B cell (primary cell): Measurements from ENCODE around the gene STX5. TPM values are rescaled to one million over a fixed set of nuclear protein-coding genes. Genes with fewer than 3 reads are reported as not detected.

Experiments
- ATAC-seq: fragments of 200-7000 bp; cut with Tn5 transposase; one replicate; pipeline ENCODE4 v1.10.0; 2021; ENCODE audit warnings: low read depth, mild to moderate bottlenecking, moderate number of reproducible peaks, moderate library complexity
- CTCF ChIA-PET: fragments of 350-600 bp; sonication (Branson Sonifier 250); formaldehyde crosslinking; loops from one replicate; lab custom pipeline; 2021; ENCODE audit warnings: antibody characterized with exemption, inconsistent platforms; lab: Charles Lee
- POLR2A ChIA-PET: fragments of 350-600 bp; sonication (Branson Sonifier 250); formaldehyde crosslinking; loops from one replicate; lab custom pipeline; 2021; ENCODE audit warnings: antibody characterized with exemption; lab: Charles Lee
- DNase-seq: peaks from one replicate; pipeline ENCODE4 v3.0.0; 2013
- H2AFZ ChIP-seq: 2 replicates; pipeline ENCODE4 v1.6.1; 2012; ENCODE audit warnings: mild to moderate bottlenecking, low read depth, low read length; ENCODE audit not compliant: insufficient read depth, poor library complexity, severe bottlenecking
- H3K27ac ChIP-seq, 2 donors: 1 replicate in 1 of 2; 2 replicates in 1 of 2; pipeline ENCODE4 v1.5.1; 2012 to 2013; ENCODE audit warnings: low read length in 2 of 2, mild to moderate bottlenecking in 2 of 2, moderate library complexity in 1 of 2
- H3K27me3 ChIP-seq, 4 experiments: fragments of 200-600 bp in 1 of 4; sonication (generic) in 1 of 4; replicated peaks in 1 of 4; 1 replicate in 2 of 4; 2 replicates in 2 of 4; pipeline versions ENCODE4 v1.6.1 to v1.7.0; 2013 to 2016; ENCODE audit warnings: low read length in 3 of 4, mild to moderate bottlenecking in 2 of 4, mixed read lengths in 1 of 4, moderate library complexity in 1 of 4; ENCODE audit not compliant: insufficient read depth in 4 of 4, control insufficient read depth in 3 of 4; ENCODE audit errors: control extremely low read depth in 1 of 4
- H3K36me3 ChIP-seq, 2 experiments: replicated peaks in 1 of 2; 1 replicate in 1 of 2; 2 replicates in 1 of 2; pipeline versions ENCODE4 v1.6.1 to v1.7.1; 2013; ENCODE audit warnings: low read length in 1 of 2; ENCODE audit not compliant: insufficient read depth in 2 of 2, control insufficient read depth in 1 of 2; ENCODE audit errors: control extremely low read depth in 1 of 2, extremely low read depth in 1 of 2
- H3K4me1 ChIP-seq, 2 donors: fragments of 200-600 bp in 1 of 2; sonication (generic) in 1 of 2; 1 replicate in 1 of 2; 2 replicates in 1 of 2; pipeline versions ENCODE4 v1.5.1 to v1.6.1; 2013 to 2017; ENCODE audit warnings: low read length in 2 of 2; ENCODE audit not compliant: control insufficient read depth in 2 of 2, insufficient read depth in 2 of 2
- H3K4me2 ChIP-seq: replicated peaks from 2 replicates; pipeline ENCODE3; 2012; ENCODE audit warnings: mild to moderate bottlenecking, low read depth, low read length; ENCODE audit not compliant: poor library complexity, severe bottlenecking
- H3K4me3 ChIP-seq, 5 experiments: fragments of 200-600 bp in 1 of 5; sonication (generic) in 1 of 5; 1 replicate in 3 of 5; 2 replicates in 2 of 5; pipeline versions ENCODE4 v1.5.1 to v1.7.0; 2011 to 2016; ENCODE audit warnings: low read length in 4 of 5, mild to moderate bottlenecking in 4 of 5, low read depth in 2 of 5, control low read depth in 1 of 5, moderate library complexity in 1 of 5; ENCODE audit not compliant: insufficient read depth in 1 of 5; ENCODE audit errors: control extremely low read depth in 1 of 5, extremely low read depth in 1 of 5
- H3K79me2 ChIP-seq: fragments of 200-600 bp; sonication (generic); one replicate; pipeline ENCODE4 v1.6.0; 2016; ENCODE audit warnings: low read length; ENCODE audit not compliant: control insufficient read depth, insufficient read depth
- H3K9ac ChIP-seq: fragments of 200-600 bp; sonication (generic); 2 replicates; pipeline ENCODE4 v1.6.1; 2017; ENCODE audit warnings: mild to moderate bottlenecking, low read length, moderate library complexity
- H3K9me3 ChIP-seq, 3 donors: one replicate each; pipeline versions ENCODE4 v1.6.1 to v1.7.1; 2013; ENCODE audit warnings: low read length in 2 of 3; ENCODE audit not compliant: control insufficient read depth in 2 of 3, insufficient read depth in 1 of 3; ENCODE audit errors: control extremely low read depth in 1 of 3
- H4K20me1 ChIP-seq: 2 replicates; pipeline ENCODE4 v1.6.0; 2012; ENCODE audit warnings: mild to moderate bottlenecking, low read length; ENCODE audit not compliant: insufficient read depth, control insufficient read depth, poor library complexity, severe bottlenecking
- H3K27ac Mint-ChIP-seq: one replicate; pipeline ENCODE4 v1.8.0; 2021; ENCODE audit warnings: mixed read lengths
- H3K27me3 Mint-ChIP-seq: one replicate; pipeline ENCODE4 v1.8.0; 2021; ENCODE audit warnings: mixed read lengths
- H3K4me1 Mint-ChIP-seq: one replicate; pipeline ENCODE4 v1.8.0; 2021; ENCODE audit warnings: mixed read lengths
- H3K4me3 Mint-ChIP-seq: one replicate; pipeline ENCODE4 v1.8.0; 2021; ENCODE audit warnings: mixed read lengths
- H3K9me3 Mint-ChIP-seq: one replicate; pipeline ENCODE4 v1.8.0; 2022; ENCODE audit warnings: mixed read lengths; ENCODE audit not compliant: insufficient read depth
- CTCF ChIP-seq: fragments of 200-600 bp; IDR thresholded peaks from one replicate; pipeline ENCODE4 v1.8.0; 2022; ENCODE audit warnings: antibody characterized with exemption, mild to moderate bottlenecking
- EZH2 ChIP-seq: IDR thresholded peaks from 2 replicates; pipeline ENCODE4 v1.6.1; 2012; ENCODE audit warnings: borderline replicate concordance, low read depth, mild to moderate bottlenecking, moderate library complexity, low read length; ENCODE audit not compliant: insufficient read depth, poor library complexity, severe bottlenecking
- WGBS: methylation state at CpG from one replicate; pipeline ENCODE4 v1.1.5; 2013; ENCODE audit warnings: missing lambda C conversion rate; ENCODE audit not compliant: insufficient coverage; 5-methylcytosine and 5-hydroxymethylcytosine counted together
- intact Hi-C: fragments of 100-400 bp; cut with micrococcal nuclease; formaldehyde crosslinking; loops from one replicate; pipeline ENCODE4 v1.10.0; 2022
- polyA plus RNA-seq: library from polyadenylated mRNA; depleted of rRNA; stranded (reverse); fragments of >200 nt; gene quantifications from 2 replicates; pipeline ENCODE4 v1.2.3, GENCODE V29; 2012
- total RNA-seq, 2 donors: library from RNA; stranded (reverse); fragments of 120-200 nt in 1 of 2; gene quantifications; 1 replicate in 1 of 2; 2 replicates in 1 of 2; pipeline versions ENCODE4 v1.2.3 to v1.2.4, GENCODE V29; 2013 to 2022

STX5 gene
- total and polyA plus RNA-seq, 2 donors (not counting 1 experiment from before 2014, with no cell fraction given), result 41.0 to 99.1 TPM

GRCh38 chr11:62850911-62851806 lies 19.3 kb upstream of the STX5 start:
- Mint-ChIP-seq H3K4me1 (peaks cover 48% of the 10 kb centered on the region), H3K4me3 (no peak overlapping the region), H3K27me3 (no peaks in the 10 kb centered on the region), H3K9me3 (no peaks in the 10 kb centered on the region), H3K27ac (peak overlapping the region; percentile 70)
- WGBS, result 66% methylated on average over 9 of the region's 15 CpGs
- H3K9ac ChIP-seq, result no peak overlapping the region
- H3K4me3 ChIP-seq, result no peak overlapping the region
- no peak overlapping the region for H2AFZ ChIP-seq
- ChIA-PET CTCF (interaction anchor here (0.8 to 1.9 kb wide), 4 partner anchors 8 to 65 kb away, joined by 3 to 7 read pairs (median 4); no protein-coding TSS in a partner anchor), POLR2A (interaction anchor here (0.6 to 3.5 kb wide), 8 partner anchors 8 to 229 kb away, joined by 3 to 24 read pairs (median 4); partner anchors contain the start of genes B3GAT3, C11orf98, CSKMT and GANAB)
- no peak for ATAC-seq
- no peak for DNase-seq
- intact Hi-C loops, result no loop called here
- H3K9me3 ChIP-seq, result no peaks in the 10 kb centered on the region
- no peak overlapping the region for H3K4me2 ChIP-seq
- peaks cover 17 to 39% of the 10 kb centered on the region in 2 experiments for H3K36me3 ChIP-seq
- TF ChIP-seq EZH2 (no peak), CTCF (no peak)
- peak overlapping the region in 1 of 2 donors; percentile 9 for H3K27ac ChIP-seq
- peaks cover 26% of the 10 kb centered on the region for H4K20me1 ChIP-seq
- peaks cover 34 to 41% of the 10 kb centered on the region in 2 donors for H3K4me1 ChIP-seq
- H3K79me2 ChIP-seq, result peaks cover 34% of the 10 kb centered on the region
- H3K27me3 ChIP-seq, result no peaks in the 10 kb centered on the region
